Activated naive CD8-positive, alpha-beta T cell treated with anti-CD3 and anti-CD28 coated beads for 36 hours (primary cell): Measurements from ENCODE around the gene DIPK1B. TPM values are rescaled to one million over a fixed set of nuclear protein-coding genes. Genes with fewer than 3 reads are reported as not detected.

Experiments used
- DNase-seq: peaks from one replicate; pipeline ENCODE4 v3.0.0; 2021
- H3K27ac Mint-ChIP-seq: one replicate; pipeline ENCODE4 v1.8.0; 2022; ENCODE audit warnings: mild to moderate bottlenecking, moderate library complexity, mixed read lengths
- H3K27me3 Mint-ChIP-seq: one replicate; pipeline ENCODE4 v1.8.0; 2022; ENCODE audit warnings: mild to moderate bottlenecking, mixed read lengths
- H3K36me3 Mint-ChIP-seq: one replicate; pipeline ENCODE4 v1.8.0; 2021; ENCODE audit warnings: mild to moderate bottlenecking, mixed read lengths
- H3K4me1 Mint-ChIP-seq: one replicate; pipeline ENCODE4 v1.8.0; 2021; ENCODE audit warnings: mixed read lengths
- H3K4me3 Mint-ChIP-seq: one replicate; pipeline ENCODE4 v1.8.0; 2022; ENCODE audit warnings: mild to moderate bottlenecking, moderate library complexity, mixed read lengths
- H3K9me3 Mint-ChIP-seq: one replicate; pipeline ENCODE4 v1.8.0; 2022; ENCODE audit warnings: mixed read lengths
- total RNA-seq, 2 experiments: library from RNA; stranded (reverse); gene quantifications; one replicate each; pipeline ENCODE4 v1.2.3, GENCODE V29; 2021

DIPK1B gene
- total RNA-seq, 2 experiments from 2014 or later = 0.10 TPM; not detected in 1

GRCh38 chr9:136713550-136713949 lies 1.2 kb downstream of the DIPK1B start:
- no peaks in the 10 kb centered on the region for H3K9me3 Mint-ChIP-seq
- H3K27ac Mint-ChIP-seq = no peak overlapping the region
- DNase-seq = no peak
- H3K4me3 Mint-ChIP-seq = no peak overlapping the region
- peaks cover 4% of the 10 kb centered on the region for H3K4me1 Mint-ChIP-seq
- peaks cover 47% of the 10 kb centered on the region for H3K27me3 Mint-ChIP-seq
- H3K36me3 Mint-ChIP-seq = no peaks in the 10 kb centered on the region

GRCh38 chr9:136714096-136714892 lies 1.9 kb downstream of the DIPK1B start:
- H3K36me3 Mint-ChIP-seq = no peaks in the 10 kb centered on the region
- no peak for DNase-seq
- H3K4me3 Mint-ChIP-seq = no peak overlapping the region
- H3K27me3 Mint-ChIP-seq = peaks cover 43% of the 10 kb centered on the region
- H3K27ac Mint-ChIP-seq = no peak overlapping the region
- peaks cover 5% of the 10 kb centered on the region for H3K4me1 Mint-ChIP-seq
- no peaks in the 10 kb centered on the region for H3K9me3 Mint-ChIP-seq

GRCh38 chr9:136714893-136715274 lies 2.5 kb downstream of the DIPK1B start:
- H3K27ac Mint-ChIP-seq = no peak overlapping the region
- no peaks in the 10 kb centered on the region for H3K9me3 Mint-ChIP-seq
- peaks cover 5% of the 10 kb centered on the region for H3K4me1 Mint-ChIP-seq
- no peak overlapping the region for H3K4me3 Mint-ChIP-seq
- H3K36me3 Mint-ChIP-seq = no peaks in the 10 kb centered on the region
- H3K27me3 Mint-ChIP-seq = peaks cover 42% of the 10 kb centered on the region
- no peak for DNase-seq

GRCh38 chr9:136717399-136717798 lies 5.0 kb downstream of the DIPK1B start:
- peaks cover 4% of the 10 kb centered on the region for H3K4me1 Mint-ChIP-seq
- no peak for DNase-seq
- no peaks in the 10 kb centered on the region for H3K36me3 Mint-ChIP-seq
- H3K4me3 Mint-ChIP-seq = no peak overlapping the region
- H3K9me3 Mint-ChIP-seq = no peaks in the 10 kb centered on the region
- no peak overlapping the region for H3K27ac Mint-ChIP-seq
- H3K27me3 Mint-ChIP-seq = peaks cover 22% of the 10 kb centered on the region

- H3K27ac Mint-ChIP-seq = no peak overlapping the region
- peaks cover 1% of the 10 kb centered on the region for H3K36me3 Mint-ChIP-seq
- peaks cover 16% of the 10 kb centered on the region for H3K27me3 Mint-ChIP-seq
- H3K9me3 Mint-ChIP-seq = no peaks in the 10 kb centered on the region
- DNase-seq = no peak
- no peak overlapping the region for H3K4me3 Mint-ChIP-seq
- peaks cover 4% of the 10 kb centered on the region for H3K4me1 Mint-ChIP-seq
Observed at GRCh38 chr9:136718345-136719194, 6.2 kb downstream of the DIPK1B start.

- H3K9me3 Mint-ChIP-seq = no peaks in the 10 kb centered on the region
- H3K27ac Mint-ChIP-seq = no peak overlapping the region
- no peak overlapping the region for H3K4me3 Mint-ChIP-seq
- H3K4me1 Mint-ChIP-seq = peaks cover 8% of the 10 kb centered on the region
- DNase-seq = no peak
- peaks cover 9% of the 10 kb centered on the region for H3K36me3 Mint-ChIP-seq
- peaks cover 9% of the 10 kb centered on the region for H3K27me3 Mint-ChIP-seq
Observed at GRCh38 chr9:136719195-136719880, 7.0 kb downstream of the DIPK1B start.

GRCh38 chr9:136720251-136720897 lies 8.0 kb downstream of the DIPK1B start:
- Mint-ChIP-seq H3K4me1 (peaks cover 11% of the 10 kb centered on the region), H3K4me3 (no peak overlapping the region), H3K9me3 (no peaks in the 10 kb centered on the region), H3K36me3 (peaks cover 15% of the 10 kb centered on the region), H3K27me3 (peaks cover 5% of the 10 kb centered on the region), H3K27ac (no peak overlapping the region)
- no peak for DNase-seq

- Mint-ChIP-seq H3K9me3 (no peaks in the 10 kb centered on the region), H3K27me3 (peaks cover 1% of the 10 kb centered on the region), H3K4me1 (peaks cover 15% of the 10 kb centered on the region), H3K36me3 (peaks cover 20% of the 10 kb centered on the region), H3K27ac (no peak overlapping the region), H3K4me3 (no peak overlapping the region)
- no peak for DNase-seq
Observed at GRCh38 chr9:136720898-136721338, 8.5 kb downstream of the DIPK1B start.

GRCh38 chr9:136721339-136722092 lies 9.1 kb downstream of the DIPK1B start:
- H3K4me1 Mint-ChIP-seq = peaks cover 21% of the 10 kb centered on the region
- no peak for DNase-seq
- no peak overlapping the region for H3K27ac Mint-ChIP-seq
- no peaks in the 10 kb centered on the region for H3K27me3 Mint-ChIP-seq
- H3K36me3 Mint-ChIP-seq = peaks cover 26% of the 10 kb centered on the region
- H3K9me3 Mint-ChIP-seq = no peaks in the 10 kb centered on the region
- H3K4me3 Mint-ChIP-seq = no peak overlapping the region

- Mint-ChIP-seq H3K27ac (no peak overlapping the region), H3K4me1 (peaks cover 24% of the 10 kb centered on the region), H3K9me3 (no peaks in the 10 kb centered on the region), H3K4me3 (no peak overlapping the region), H3K36me3 (peaks cover 34% of the 10 kb centered on the region), H3K27me3 (peaks cover under 1% of the 10 kb centered on the region)
- DNase-seq = no peak
Observed at GRCh38 chr9:136722093-136722968, 10.0 kb downstream of the DIPK1B start.

- H3K9me3 Mint-ChIP-seq = no peaks in the 10 kb centered on the region
- no peak overlapping the region for H3K27ac Mint-ChIP-seq
- peak; percentile 31 for DNase-seq
- peaks cover 24% of the 10 kb centered on the region for H3K4me1 Mint-ChIP-seq
- no peak overlapping the region for H3K4me3 Mint-ChIP-seq
- H3K36me3 Mint-ChIP-seq = peaks cover 38% of the 10 kb centered on the region
- peaks cover 3% of the 10 kb centered on the region for H3K27me3 Mint-ChIP-seq
Observed at GRCh38 chr9:136722969-136723356, 10.6 kb downstream of the DIPK1B start.

GRCh38 chr9:136723362-136723976 lies 11.1 kb downstream of the DIPK1B start:
- Mint-ChIP-seq H3K27ac (no peak overlapping the region), H3K4me3 (no peak overlapping the region), H3K36me3 (peaks cover 38% of the 10 kb centered on the region), H3K27me3 (peaks cover 3% of the 10 kb centered on the region), H3K9me3 (no peaks in the 10 kb centered on the region), H3K4me1 (peaks cover 24% of the 10 kb centered on the region)
- no peak for DNase-seq

GRCh38 chr9:136723989-136724388 lies 11.6 kb downstream of the DIPK1B start:
- Mint-ChIP-seq H3K27ac (peak overlapping the region; percentile 64), H3K36me3 (peaks cover 38% of the 10 kb centered on the region)

More at GRCh38 chr9:136723989-136724388, 11.6 kb downstream of the DIPK1B start:
- DNase-seq = no peak
- Mint-ChIP-seq H3K27me3 (peaks cover 3% of the 10 kb centered on the region), H3K4me1 (peaks cover 22% of the 10 kb centered on the region), H3K9me3 (no peaks in the 10 kb centered on the region), H3K4me3 (no peak overlapping the region)
